ENCODE results near the gene SOX6.

SOX6 gene

DNA sequence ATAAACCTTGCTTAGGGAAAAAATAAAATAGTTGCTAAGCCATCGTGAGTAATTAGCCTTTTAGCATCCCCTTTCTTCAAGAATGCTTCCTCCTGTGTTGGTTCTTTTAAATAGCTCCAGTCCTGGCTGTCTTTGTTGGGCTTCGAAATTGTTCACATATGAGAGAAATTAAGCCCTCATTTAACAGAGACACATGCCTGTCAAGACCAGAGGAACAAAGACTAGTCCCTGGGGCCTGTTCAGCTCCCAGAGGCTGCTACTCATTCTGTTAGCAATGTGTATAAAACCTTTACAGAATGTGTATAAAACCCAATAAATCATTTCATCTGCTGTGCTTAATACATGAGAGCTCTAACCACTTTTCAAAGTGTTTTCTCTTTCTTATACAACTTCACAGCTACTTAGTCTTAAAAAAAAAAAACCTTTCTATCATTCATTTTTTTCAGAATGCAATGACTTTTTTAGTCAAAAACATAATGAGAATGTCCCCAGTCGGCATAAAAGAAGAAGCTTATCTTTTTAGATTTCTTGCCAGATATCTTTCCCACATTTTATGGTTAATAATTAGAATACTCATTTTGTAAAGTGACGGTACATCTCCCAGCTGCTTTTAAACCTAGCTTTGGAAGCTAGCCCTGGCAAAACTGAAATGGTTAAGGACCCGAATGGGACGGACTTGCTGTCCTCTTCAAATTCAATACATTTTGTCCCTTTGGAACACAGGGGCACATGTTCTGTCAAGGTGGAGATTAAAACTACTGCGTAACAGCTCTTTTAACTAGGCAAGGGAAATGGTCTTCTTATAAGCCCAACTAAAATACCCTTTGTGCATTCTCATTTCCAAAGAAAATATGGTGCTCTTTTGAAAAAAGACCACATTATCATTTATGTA lies 186.1 kb downstream of the SOX6 start:
- TF ChIP-seq, protein P1, sequence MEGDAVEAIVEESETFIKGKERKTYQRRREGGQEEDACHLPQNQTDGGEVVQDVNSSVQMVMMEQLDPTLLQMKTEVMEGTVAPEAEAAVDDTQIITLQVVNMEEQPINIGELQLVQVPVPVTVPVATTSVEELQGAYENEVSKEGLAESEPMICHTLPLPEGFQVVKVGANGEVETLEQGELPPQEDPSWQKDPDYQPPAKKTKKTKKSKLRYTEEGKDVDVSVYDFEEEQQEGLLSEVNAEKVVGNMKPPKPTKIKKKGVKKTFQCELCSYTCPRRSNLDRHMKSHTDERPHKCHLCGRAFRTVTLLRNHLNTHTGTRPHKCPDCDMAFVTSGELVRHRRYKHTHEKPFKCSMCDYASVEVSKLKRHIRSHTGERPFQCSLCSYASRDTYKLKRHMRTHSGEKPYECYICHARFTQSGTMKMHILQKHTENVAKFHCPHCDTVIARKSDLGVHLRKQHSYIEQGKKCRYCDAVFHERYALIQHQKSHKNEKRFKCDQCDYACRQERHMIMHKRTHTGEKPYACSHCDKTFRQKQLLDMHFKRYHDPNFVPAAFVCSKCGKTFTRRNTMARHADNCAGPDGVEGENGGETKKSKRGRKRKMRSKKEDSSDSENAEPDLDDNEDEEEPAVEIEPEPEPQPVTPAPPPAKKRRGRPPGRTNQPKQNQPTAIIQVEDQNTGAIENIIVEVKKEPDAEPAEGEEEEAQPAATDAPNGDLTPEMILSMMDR (IDR thresholded peaks at IDR 0.05; ENCODE audit: low read depth, low read length): no peak
- no peak overlapping the region for H3K4me3 ChIP-seq (ENCODE audit: low read depth, low read length)

DNA sequence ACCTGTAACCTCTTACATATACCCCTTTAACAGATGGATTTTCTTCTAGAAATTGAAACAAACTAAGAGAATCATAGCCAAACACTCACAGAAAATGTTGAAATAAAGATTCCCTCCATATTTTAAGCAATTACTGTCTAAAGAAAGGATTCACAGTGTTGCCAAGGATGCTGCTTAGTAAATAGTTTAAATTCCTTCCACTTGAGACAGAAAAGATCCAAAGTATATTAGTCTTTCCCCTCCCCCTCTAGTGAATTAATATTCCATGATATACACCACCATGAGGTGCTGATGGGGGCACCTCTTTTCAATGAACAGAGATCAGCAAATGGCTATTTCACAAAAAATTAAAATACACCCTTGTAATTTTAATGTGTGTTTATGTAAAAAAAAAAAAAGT lies 186.8 kb downstream of the SOX6 start:
- TF ChIP-seq, protein P1 (IDR thresholded peaks at IDR 0.05; ENCODE audit: low read depth, low read length): no peak
- no peak overlapping the region for H3K4me3 ChIP-seq (ENCODE audit: low read depth, low read length)

DNA sequence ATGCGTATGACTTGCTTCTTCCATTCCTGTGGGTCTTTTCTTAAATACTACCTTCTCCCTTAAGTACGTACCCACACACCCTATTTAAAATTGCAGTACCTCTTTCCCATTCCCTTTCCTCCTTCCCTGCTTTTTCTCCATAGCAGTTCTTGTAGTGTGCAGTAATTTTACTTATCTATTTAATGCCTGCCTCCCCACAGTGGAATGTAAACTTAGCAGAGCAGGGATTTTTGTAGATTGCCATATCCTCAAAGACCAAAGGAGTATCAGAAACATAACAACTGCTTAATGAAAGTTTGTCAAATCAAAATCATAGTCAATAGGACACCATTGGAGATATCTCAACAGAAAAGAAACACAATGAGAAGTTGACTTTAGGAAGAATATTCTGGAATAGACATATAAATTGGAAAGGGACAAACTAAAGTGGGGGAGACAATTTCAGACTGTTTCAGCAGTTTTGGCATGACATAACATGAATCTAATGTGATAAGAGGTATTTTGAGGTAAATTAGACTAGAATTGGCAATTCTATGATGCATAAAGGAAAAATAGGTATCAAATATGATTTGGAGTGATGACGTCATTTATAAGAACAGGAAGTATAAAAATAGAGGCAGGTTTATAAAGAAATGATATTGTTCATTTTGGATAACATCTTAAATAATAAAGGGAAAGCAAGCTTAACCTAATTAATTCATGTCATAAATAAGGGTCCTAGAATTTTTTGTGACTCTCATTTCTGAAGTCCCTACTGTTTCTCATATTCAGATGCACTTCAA lies 188.4 kb downstream of the SOX6 start:
- TF ChIP-seq, protein P1 (IDR thresholded peaks at IDR 0.05; ENCODE audit: low read depth, low read length): no peak
- no peak overlapping the region for H3K4me3 ChIP-seq (ENCODE audit: low read depth, low read length)

DNA sequence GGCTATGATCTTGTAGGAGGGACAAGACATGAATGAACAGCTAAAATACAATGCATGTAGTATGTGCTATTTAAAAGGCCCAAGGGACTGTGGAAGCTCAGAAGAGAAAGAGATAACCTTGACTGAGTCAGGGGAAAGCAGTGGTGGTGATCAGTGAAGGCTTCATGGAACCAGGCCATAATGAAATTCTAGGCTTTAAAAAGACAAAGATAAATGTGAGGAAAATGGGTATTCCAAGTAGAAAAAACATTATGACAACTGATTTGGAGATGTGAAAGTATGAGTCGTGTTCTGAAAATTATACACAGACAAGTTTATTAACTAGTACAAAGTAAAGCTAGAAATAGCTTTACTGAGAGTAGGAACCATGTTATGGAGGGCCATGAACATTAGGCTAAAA lies 189.8 kb downstream of the SOX6 start:
- no peak overlapping the region for H3K4me3 ChIP-seq (ENCODE audit: low read depth, low read length)

DNA sequence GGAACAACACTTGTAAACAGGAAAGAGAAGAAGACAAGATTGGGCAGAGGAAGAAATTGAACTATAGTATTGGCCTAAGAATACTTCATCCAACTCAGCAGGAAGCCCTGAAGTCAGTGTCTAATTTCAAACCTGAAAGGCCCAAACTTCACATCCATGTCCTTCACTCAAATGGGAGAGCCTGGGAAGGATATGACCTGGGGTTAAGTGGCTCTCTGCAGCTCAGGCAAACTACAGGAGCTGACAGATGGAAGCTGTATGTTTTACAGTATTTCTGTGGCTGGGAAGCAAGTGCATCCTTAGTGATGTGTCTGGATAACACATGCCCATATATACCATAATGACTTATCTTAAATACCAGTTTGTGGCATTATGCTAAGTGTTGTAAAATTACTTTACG lies 196.2 kb downstream of the SOX6 start:
- TF ChIP-seq, protein P1 (IDR thresholded peaks at IDR 0.05; ENCODE audit: low read depth, low read length): no peak
- H3K4me3 ChIP-seq (ENCODE audit: low read depth, low read length): no peak overlapping the region

More for the DNA sequence above, 189.8 kb downstream of the SOX6 start:
- TF ChIP-seq, protein P1 (IDR thresholded peaks at IDR 0.05; ENCODE audit: low read depth, low read length): no peak

DNA sequence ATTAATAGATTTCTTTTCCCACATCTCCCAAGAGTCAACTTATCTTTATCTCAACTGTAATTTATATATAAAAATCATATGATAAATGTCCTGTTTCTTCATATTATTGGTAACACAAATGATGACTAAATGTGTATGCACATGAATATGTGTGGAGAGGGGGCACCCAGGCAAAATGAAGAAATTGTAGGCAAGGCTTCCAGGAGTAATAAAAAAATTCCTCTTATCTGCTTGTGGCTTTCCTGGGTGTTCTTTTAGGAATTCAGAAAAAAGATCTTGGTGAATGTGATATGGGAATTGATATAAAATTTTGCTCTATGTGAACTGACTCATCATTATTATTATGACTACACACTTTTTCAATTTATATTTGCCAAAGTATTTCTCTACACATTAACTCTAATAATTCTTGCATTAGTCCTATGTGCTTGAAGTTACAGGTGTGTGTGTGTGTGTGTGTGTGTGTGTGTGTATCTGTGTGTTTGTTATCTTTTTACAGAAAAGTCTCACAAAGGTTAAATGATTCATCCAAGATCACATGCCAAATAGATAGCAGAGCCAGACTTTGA lies 197.8 kb downstream of the SOX6 start:
- TF ChIP-seq, protein P1 (IDR thresholded peaks at IDR 0.05; ENCODE audit: low read depth, low read length): no peak
- no peak overlapping the region for H3K4me3 ChIP-seq (ENCODE audit: low read depth, low read length)

Measured in WI38 (cell line).